Measurements from ENCODE around the gene CHRNA7.

DNA sequence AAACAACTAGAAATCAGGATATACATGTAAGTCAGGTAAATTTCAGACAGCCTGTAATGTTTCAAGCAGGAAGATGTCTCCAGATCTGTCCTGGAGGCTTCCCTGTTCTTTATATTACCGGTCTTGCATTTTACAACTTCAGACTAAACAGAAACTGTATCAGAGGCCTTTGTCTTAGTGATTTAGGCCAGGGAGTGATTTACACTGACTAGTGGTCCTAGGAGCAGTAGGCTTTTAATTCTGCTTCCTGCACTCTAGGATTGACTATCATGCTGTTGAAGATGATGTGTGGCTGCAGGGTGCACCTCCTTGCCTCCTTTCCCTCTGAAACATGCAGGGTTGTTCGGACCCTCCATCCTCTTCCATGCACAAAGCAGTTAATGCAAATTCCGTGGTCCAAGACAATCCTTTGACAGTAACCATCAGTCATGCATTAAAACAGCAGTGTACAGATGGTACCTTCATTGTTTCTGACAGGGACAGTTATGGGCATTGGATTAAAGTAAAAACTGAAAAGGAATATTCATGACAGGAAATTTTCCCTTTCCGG is 27.6 kb downstream of the CHRNA7 start:
- TF ChIP-seq YY1 (IDR thresholded peaks at IDR 0.05; ENCODE audit: insufficient read depth, insufficient read length) = no peak
- no peak for TF ChIP-seq ZNF274 (IDR thresholded peaks at IDR 0.05; ENCODE audit: low read depth, low read length)

Measured in NT2/D1 (cell line).